NOMO-1 (cell line): ENCODE data around the gene FOXA2.

Experiments
- DNase-seq, 2 experiments: peaks; one replicate each; lab custom pipeline; 2025; ENCODE audit not compliant: unreplicated experiment in 2 of 2; lab: John Stamatoyannopoulos, UW

FOXA2 gene

GRCh38 chr20:22542427-22542826, 41.9 kb downstream of the FOXA2 start:
- no peak for DNase-seq

GRCh38 chr20:22540832-22541231, 43.5 kb downstream of the FOXA2 start:
- DNase-seq: no peak

GRCh38 chr20:22536956-22537756, 47.2 kb downstream of the FOXA2 start:
- DNase-seq: no peak

GRCh38 chr20:22536141-22536828, 48.1 kb downstream of the FOXA2 start:
- no peak for DNase-seq

GRCh38 chr20:22535483-22535882, 48.9 kb downstream of the FOXA2 start:
- DNase-seq: no peak

- no peak for DNase-seq
Observed at GRCh38 chr20:22533823-22534751, 50.3 kb downstream of the FOXA2 start.

- DNase-seq: no peak
Observed at GRCh38 chr20:22532598-22532997, 51.8 kb downstream of the FOXA2 start.

GRCh38 chr20:22531756-22532155, 52.6 kb downstream of the FOXA2 start:
- DNase-seq: no peak

- DNase-seq: no peak
Observed at GRCh38 chr20:22531056-22531615, 53.2 kb downstream of the FOXA2 start.
